H1 (cell line): ENCODE results near the gene KRTAP10-5. TPM values are rescaled to one million over a fixed set of nuclear protein-coding genes. Genes with fewer than 3 reads are reported as not detected.

Source experiments
- CHD7 ChIP-seq: fragments of 300-600 bp; sonication (generic); IDR thresholded peaks from 2 replicates; pipeline ENCODE4 v1.7.1; 2012; ENCODE audit warnings: low read length, moderate library complexity, mild to moderate bottlenecking, inconsistent platforms; ENCODE audit not compliant: insufficient replicate concordance
- MAFK ChIP-seq: IDR thresholded peaks from 2 replicates; pipeline ENCODE4 v1.6.1; 2012; ENCODE audit warnings: low read depth, mild to moderate bottlenecking, improper control_type of control experiment, low read length
- RNF2 ChIP-seq: fragments of 200-900, 300-1000 bp; sonication (generic); IDR thresholded peaks from 2 replicates; pipeline ENCODE4 v1.7.1; 2016; ENCODE audit warnings: borderline replicate concordance, low read depth, mild to moderate bottlenecking, antibody characterized with exemption, low read length; ENCODE audit not compliant: poor library complexity, severe bottlenecking; ENCODE audit errors: missing control alignments
- SAP30 ChIP-seq: fragments of 300-600 bp; sonication (generic); IDR thresholded peaks from 2 replicates; pipeline ENCODE4 v1.7.1; 2012; ENCODE audit warnings: low read length, moderate library complexity, mild to moderate bottlenecking, inconsistent platforms; ENCODE audit not compliant: insufficient read depth, insufficient replicate concordance
- SUZ12 ChIP-seq: fragments of 200-600 bp; sonication (generic); IDR thresholded peaks from 2 replicates; pipeline ENCODE4 v1.6.1; 2012; ENCODE audit warnings: mild to moderate bottlenecking, inconsistent platforms, low read length, moderate library complexity, mixed read lengths
- TAF1 ChIP-seq: IDR thresholded peaks from 2 replicates; pipeline ENCODE4 v1.6.1; 2011; ENCODE audit warnings: mild to moderate bottlenecking, low read depth, low read length
- TCF12 ChIP-seq: IDR thresholded peaks from 2 replicates; pipeline ENCODE4 v1.6.1; 2011; ENCODE audit warnings: low read depth, mild to moderate bottlenecking, low read length
- ZNF274 ChIP-seq: IDR thresholded peaks from 2 replicates; pipeline ENCODE4 v1.7.0; 2012; ENCODE audit warnings: low read length, borderline replicate concordance; ENCODE audit errors: extremely low read depth
- polyA plus RNA-seq, 7 experiments: library from polyadenylated mRNA; depleted of rRNA in 3 of 7; stranded (reverse) in 5 of 7; unstranded in 2 of 7; fragments of >200 nt in 5 of 7; fragments of 200-250 nt in 2 of 7; gene quantifications; 1 replicate in 5 of 7; 2 replicates in 1 of 7; 4 replicates in 1 of 7; pipeline versions ENCODE4 v1.2.1 to v1.2.3, GENCODE V29; 2011 to 2013; ENCODE audit warnings: missing spikeins in 2 of 7, mixed read lengths in 2 of 7
- total RNA-seq: library from RNA; stranded (reverse); fragmentation: NEBNext Ultra II Directional; extraction: Animal tissue kit (Norgen Biotek cat#: 25700); gene quantifications from 2 replicates; pipeline ENCODE4 v1.2.1, GENCODE V29; 2021

The KRTAP10-5 gene
- total and polyA plus RNA-seq, 2 of the 8 experiments (the other 6 are each of a cell fraction or from before 2014, with no cell fraction given), result 0.09 TPM; not detected in 1

GRCh38 chr21:44568667-44569556 is 11.5 kb downstream of the KRTAP10-5 start (continued):
- TF ChIP-seq ZNF274, result no peak
- TF ChIP-seq SAP30, result no peak
- TF ChIP-seq SUZ12, result no peak
- no peak for TF ChIP-seq TAF1
- TF ChIP-seq RNF2, result no peak
- no peak for TF ChIP-seq TCF12
- no peak for TF ChIP-seq CHD7
- TF ChIP-seq MAFK, result no peak
